ENCODE results near the gene TST.

- TF ChIP-seq CTCF (IDR thresholded peaks at IDR 0.05) (no peak), POLR2A (IDR thresholded peaks at IDR 0.05) (no peak)
These were observed 43.1 kb upstream of the TST start for GRCh38 chr22:37062376-37062675.

Measured in heart left ventricle (tissue), 13 donors.